RKO (cell line): ENCODE results near the gene RNF11.
"Not testable (repeated sequence)": the region's sequence is repeated elsewhere in the genome, so short reads cannot be mapped to it uniquely, and the experiment has no call there.

Experiments used
- DNase-seq: peaks from one replicate; pipeline ENCODE4 v3.0.0-alpha.2; 2016; ENCODE audit warnings: low spot score

RNF11 gene

GRCh38 chr1:51235673-51236530, at the start of gene RNF11:
TSS of gene RNF11 (plus strand) at chr1:51236273. CDS start at chr1:51236757, 484 bp downstream.
- DNase-seq = peak; percentile 92

GRCh38 chr1:51188230-51188629, 47.8 kb upstream of the RNF11 start:
- no peak for DNase-seq

GRCh38 chr1:51189421-51190073, 46.5 kb upstream of the RNF11 start:
- peak; percentile 78 for DNase-seq

GRCh38 chr1:51190961-51191360, 45.1 kb upstream of the RNF11 start:
- no peak for DNase-seq

- peak; percentile 70 for DNase-seq
Observed at GRCh38 chr1:51192213-51192843, 43.7 kb upstream of the RNF11 start.

GRCh38 chr1:51193564-51193963, 42.5 kb upstream of the RNF11 start:
- DNase-seq = no peak

- no peak for DNase-seq
Observed at GRCh38 chr1:51203121-51203873, 32.8 kb upstream of the RNF11 start.

- no peak for DNase-seq
Observed at GRCh38 chr1:51203874-51204245, 32.2 kb upstream of the RNF11 start.

- no peak for DNase-seq
Observed at GRCh38 chr1:51210055-51210454, 26.0 kb upstream of the RNF11 start.

- DNase-seq = no peak
Observed at GRCh38 chr1:51210676-51211075, 25.4 kb upstream of the RNF11 start.

- DNase-seq = no peak
Observed at GRCh38 chr1:51214615-51215131, 21.4 kb upstream of the RNF11 start.

GRCh38 chr1:51215169-51215568, 20.9 kb upstream of the RNF11 start:
- no peak for DNase-seq

- no peak for DNase-seq
Observed at GRCh38 chr1:51216631-51217030, 19.4 kb upstream of the RNF11 start.

- no peak for DNase-seq
Observed at GRCh38 chr1:51217101-51217500, 19.0 kb upstream of the RNF11 start.

GRCh38 chr1:51218570-51218969, 17.5 kb upstream of the RNF11 start:
- no peak for DNase-seq

- no peak for DNase-seq
Observed at GRCh38 chr1:51219022-51219421, 17.1 kb upstream of the RNF11 start.

- not testable (repeated sequence) for DNase-seq
Observed at GRCh38 chr1:51221529-51221928, 14.5 kb upstream of the RNF11 start.

- DNase-seq = no peak
Observed at GRCh38 chr1:51222136-51222787, 13.8 kb upstream of the RNF11 start.

- DNase-seq = no peak
Observed at GRCh38 chr1:51222809-51223208, 13.3 kb upstream of the RNF11 start.

- no peak for DNase-seq
Observed at GRCh38 chr1:51224255-51224654, 11.8 kb upstream of the RNF11 start.

GRCh38 chr1:51227231-51227960, 8.7 kb upstream of the RNF11 start:
- not testable (repeated sequence) for DNase-seq
